ENCODE data around the gene VCX2. TPM values are rescaled to one million over a fixed set of nuclear protein-coding genes. Genes with fewer than 3 reads are reported as not detected.
"Not testable (repeated sequence)": the region's sequence is repeated elsewhere in the genome, so short reads cannot be mapped to it uniquely, and the experiment has no call there.

The VCX2 gene
- total and polyA plus RNA-seq, 2 experiments from 2014 or later = not detected

DNA sequence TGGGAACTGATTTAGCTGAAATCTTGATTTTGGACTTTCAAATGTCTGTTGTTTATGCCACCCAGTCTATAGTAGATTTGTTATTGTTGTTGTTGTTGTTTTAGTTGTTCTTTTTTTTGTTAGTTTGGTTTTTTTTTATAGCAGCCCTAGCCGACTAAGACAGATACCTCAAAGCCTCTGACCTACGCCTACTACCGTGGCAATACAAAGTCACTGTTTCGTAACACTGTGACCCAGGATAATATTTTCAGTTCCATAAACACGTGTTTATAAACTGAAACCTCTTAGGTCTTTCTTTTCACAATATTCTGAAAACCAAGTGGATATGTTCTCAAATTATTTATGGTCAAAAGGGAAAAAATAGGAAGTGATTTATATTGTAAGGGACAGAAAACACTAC lies 32.8 kb downstream of the VCX2 start:
- Histone ChIP-seq H4K20me1 (ENCODE audit: insufficient read depth) (no peaks in the 10 kb centered on the region), H2AFZ (no peak overlapping the region), H3K4me3 (no peak overlapping the region), H3K9me3 (ENCODE audit: low read depth) (no peaks in the 10 kb centered on the region), H3K36me3 (ENCODE audit: low read depth) (no peaks in the 10 kb centered on the region), H3K27me3 (replicated peaks; ENCODE audit: insufficient read depth) (no peaks in the 10 kb centered on the region), H3K4me2 (ENCODE audit: unreplicated experiment) (no peak overlapping the region), H3K79me2 (ENCODE audit: insufficient read depth) (no peaks in the 10 kb centered on the region), H3K9me2 (ENCODE audit: insufficient read depth) (no peaks in the 10 kb centered on the region), H3F3A (ENCODE audit: insufficient read depth) (no peaks in the 10 kb centered on the region), H3K27ac (no peak overlapping the region), H3K9ac (no peak overlapping the region), H3K4me1 (ENCODE audit: insufficient read depth) (no peaks in the 10 kb centered on the region)
- DNase-seq = no peak
- TF ChIP-seq EZH2 (IDR thresholded peaks at IDR 0.05; ENCODE audit: insufficient read depth, poor library complexity, severe bottlenecking) = no peak
- no peak for TF ChIP-seq EZH2phosphoT487 (IDR thresholded peaks at IDR 0.05; ENCODE audit: insufficient read depth, low read depth)
- in situ Hi-C loops (cut with MboI) = no loop called here
- 46 to 47% methylated on average over 5 of the region's 5 CpGs for whole genome bisulfite sequencing, 2 experiments (ENCODE audit: low coverage in 1 of 2, low lambda C conversion rate in 2 of 2, missing lambda C conversion rate in 2 of 2)

- Histone ChIP-seq H3K27ac (no peak overlapping the region), H3K36me3 (ENCODE audit: low read depth) (no peaks in the 10 kb centered on the region), H3K4me3 (no peak overlapping the region), H3K9ac (no peak overlapping the region), H2AFZ (no peak overlapping the region), H3F3A (ENCODE audit: insufficient read depth) (no peaks in the 10 kb centered on the region), H3K9me3 (ENCODE audit: low read depth) (no peaks in the 10 kb centered on the region), H3K4me1 (ENCODE audit: insufficient read depth) (no peaks in the 10 kb centered on the region), H3K9me2 (ENCODE audit: insufficient read depth) (no peaks in the 10 kb centered on the region), H3K79me2 (ENCODE audit: insufficient read depth) (no peaks in the 10 kb centered on the region), H3K4me2 (ENCODE audit: unreplicated experiment) (no peak overlapping the region), H3K27me3 (replicated peaks; ENCODE audit: insufficient read depth) (no peaks in the 10 kb centered on the region), H4K20me1 (ENCODE audit: insufficient read depth) (no peaks in the 10 kb centered on the region)
- TF ChIP-seq EZH2 (IDR thresholded peaks at IDR 0.05; ENCODE audit: insufficient read depth, poor library complexity, severe bottlenecking) = no peak
- no peak for TF ChIP-seq EZH2phosphoT487 (IDR thresholded peaks at IDR 0.05; ENCODE audit: insufficient read depth, low read depth)
- no peak for DNase-seq
- in situ Hi-C loops (cut with MboI) = no loop called here
- WGBS, 2 experiments (ENCODE audit: low coverage in 1 of 2, low lambda C conversion rate in 2 of 2, missing lambda C conversion rate in 2 of 2) = 28 to 47% methylated on average over 3 of the region's 3 CpGs
Observed at GRCh38 chrX:8126648-8127047, 44.4 kb downstream of the VCX2 start.

DNA sequence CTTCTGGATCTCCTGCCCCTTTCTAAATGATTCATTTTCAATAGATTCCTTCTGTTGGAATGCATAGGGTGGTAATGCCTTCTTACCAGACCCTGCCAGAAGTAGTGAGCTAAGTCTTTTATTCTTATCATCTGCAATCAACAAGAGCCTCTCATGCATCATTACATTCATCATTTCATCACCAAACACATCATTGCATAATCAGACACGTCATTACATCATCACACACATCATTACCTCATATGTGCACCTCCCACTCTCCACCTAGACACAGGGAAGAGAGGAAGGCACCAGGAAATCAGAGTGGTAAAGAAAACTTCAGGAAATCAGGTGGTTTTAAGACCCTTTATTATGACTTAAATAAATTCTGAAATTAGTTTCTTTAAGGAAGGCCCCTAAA lies 45.0 kb downstream of the VCX2 start:
- Histone ChIP-seq H3K4me1 (ENCODE audit: insufficient read depth) (no peaks in the 10 kb centered on the region), H3F3A (ENCODE audit: insufficient read depth) (no peaks in the 10 kb centered on the region), H3K4me2 (ENCODE audit: unreplicated experiment) (no peak overlapping the region), H3K36me3 (ENCODE audit: low read depth) (no peaks in the 10 kb centered on the region), H4K20me1 (ENCODE audit: insufficient read depth) (no peaks in the 10 kb centered on the region), H3K9ac (no peak overlapping the region), H3K9me3 (ENCODE audit: low read depth) (no peaks in the 10 kb centered on the region), H3K27me3 (replicated peaks; ENCODE audit: insufficient read depth) (no peaks in the 10 kb centered on the region), H3K79me2 (ENCODE audit: insufficient read depth) (no peaks in the 10 kb centered on the region), H2AFZ (no peak overlapping the region), H3K27ac (no peak overlapping the region), H3K9me2 (ENCODE audit: insufficient read depth) (no peaks in the 10 kb centered on the region), H3K4me3 (no peak overlapping the region)
- no peak for DNase-seq
- WGBS, 2 experiments (ENCODE audit: low coverage in 1 of 2, low lambda C conversion rate in 2 of 2, missing lambda C conversion rate in 2 of 2) = 5 to 20% methylated on average over 1 of the region's 1 CpG
- in situ Hi-C loops (cut with MboI) = no loop called here
- no peak for TF ChIP-seq EZH2phosphoT487 (IDR thresholded peaks at IDR 0.05; ENCODE audit: insufficient read depth, low read depth)
- TF ChIP-seq EZH2 (IDR thresholded peaks at IDR 0.05; ENCODE audit: insufficient read depth, poor library complexity, severe bottlenecking) = no peak

DNA sequence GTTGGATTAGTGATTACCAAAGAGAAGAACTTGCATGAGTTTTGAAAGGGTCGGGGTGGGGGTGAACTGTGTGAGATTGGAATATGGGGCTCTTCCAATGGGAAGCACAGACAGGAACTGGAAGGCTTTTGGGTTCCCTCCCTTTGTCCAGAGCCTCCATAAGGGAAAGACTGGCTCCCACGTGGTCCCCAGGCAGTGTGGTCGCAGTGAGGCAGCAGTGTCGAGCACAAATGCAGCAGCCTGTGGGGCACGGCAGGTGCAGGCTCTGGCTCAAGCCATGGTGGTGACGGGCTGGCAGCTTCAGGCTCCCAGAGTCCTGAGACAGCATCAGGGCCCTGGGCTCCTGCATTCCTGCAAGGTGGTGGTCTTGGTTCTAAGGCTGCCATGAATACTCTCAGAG lies 45.5 kb downstream of the VCX2 start:
- H3K9ac ChIP-seq = no peak overlapping the region
- DNase-seq = no peak
- no peaks in the 10 kb centered on the region for H3K36me3 ChIP-seq (ENCODE audit: low read depth)
- 18 to 40% methylated on average over 2 to 3 of the region's 6 CpGs for WGBS, 2 experiments (ENCODE audit: low coverage in 1 of 2, low lambda C conversion rate in 2 of 2, missing lambda C conversion rate in 2 of 2)
- no peaks in the 10 kb centered on the region for H3K79me2 ChIP-seq (ENCODE audit: insufficient read depth)
- H3K9me3 ChIP-seq (ENCODE audit: low read depth) = no peaks in the 10 kb centered on the region
- no peaks in the 10 kb centered on the region for H3K27me3 ChIP-seq (replicated peaks; ENCODE audit: insufficient read depth)
- H3K4me1 ChIP-seq (ENCODE audit: insufficient read depth) = no peaks in the 10 kb centered on the region
- no peak overlapping the region for H3K4me2 ChIP-seq (ENCODE audit: unreplicated experiment)
- H4K20me1 ChIP-seq (ENCODE audit: insufficient read depth) = no peaks in the 10 kb centered on the region
- H3K27ac ChIP-seq = no peak overlapping the region
- in situ Hi-C loops (cut with MboI) = no loop called here
- no peaks in the 10 kb centered on the region for H3F3A ChIP-seq (ENCODE audit: insufficient read depth)
- no peak overlapping the region for H2AFZ ChIP-seq
- no peaks in the 10 kb centered on the region for H3K9me2 ChIP-seq (ENCODE audit: insufficient read depth)
- no peak for TF ChIP-seq EZH2 (IDR thresholded peaks at IDR 0.05; ENCODE audit: insufficient read depth, poor library complexity, severe bottlenecking)
- no peak for TF ChIP-seq EZH2phosphoT487 (IDR thresholded peaks at IDR 0.05; ENCODE audit: insufficient read depth, low read depth)
- H3K4me3 ChIP-seq = no peak overlapping the region

DNA sequence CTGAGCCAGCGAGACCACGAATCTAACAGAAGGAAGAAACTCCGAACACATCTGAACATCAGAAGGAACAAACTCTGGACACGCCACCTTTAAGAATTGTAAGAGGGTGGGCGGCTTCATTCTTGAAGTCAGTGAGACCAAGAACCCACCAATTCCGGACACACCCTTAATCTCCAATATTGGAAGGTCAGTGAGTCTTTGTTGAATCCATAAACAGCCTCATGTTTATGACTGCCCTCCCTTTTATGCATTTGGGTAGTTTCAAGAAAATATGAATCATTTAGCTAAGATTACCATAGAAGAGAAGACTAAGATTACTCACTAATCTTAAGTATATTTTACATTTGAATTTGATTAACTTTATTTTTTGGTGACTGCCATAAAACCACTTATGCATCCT lies 48.5 kb downstream of the VCX2 start:
- Histone ChIP-seq H3K4me1 (ENCODE audit: insufficient read depth) (no peaks in the 10 kb centered on the region), H3K4me2 (ENCODE audit: unreplicated experiment) (no peak overlapping the region), H3K27me3 (replicated peaks; ENCODE audit: insufficient read depth) (no peaks in the 10 kb centered on the region), H3K27ac (no peak overlapping the region), H3K9me3 (ENCODE audit: low read depth) (no peaks in the 10 kb centered on the region), H4K20me1 (ENCODE audit: insufficient read depth) (no peaks in the 10 kb centered on the region), H2AFZ (no peak overlapping the region), H3K36me3 (ENCODE audit: low read depth) (no peaks in the 10 kb centered on the region), H3K9ac (no peak overlapping the region), H3K4me3 (no peak overlapping the region), H3K79me2 (ENCODE audit: insufficient read depth) (no peaks in the 10 kb centered on the region), H3K9me2 (ENCODE audit: insufficient read depth) (no peaks in the 10 kb centered on the region), H3F3A (ENCODE audit: insufficient read depth) (no peaks in the 10 kb centered on the region)
- 19 to 21% methylated on average over 6 of the region's 6 CpGs for WGBS, 2 experiments (ENCODE audit: low coverage in 1 of 2, low lambda C conversion rate in 2 of 2, missing lambda C conversion rate in 2 of 2)
- TF ChIP-seq EZH2 (IDR thresholded peaks at IDR 0.05; ENCODE audit: insufficient read depth, poor library complexity, severe bottlenecking) = no peak
- TF ChIP-seq EZH2phosphoT487 (IDR thresholded peaks at IDR 0.05; ENCODE audit: insufficient read depth, low read depth) = no peak
- in situ Hi-C loops (cut with MboI) = no loop called here
- DNase-seq = no peak

DNA sequence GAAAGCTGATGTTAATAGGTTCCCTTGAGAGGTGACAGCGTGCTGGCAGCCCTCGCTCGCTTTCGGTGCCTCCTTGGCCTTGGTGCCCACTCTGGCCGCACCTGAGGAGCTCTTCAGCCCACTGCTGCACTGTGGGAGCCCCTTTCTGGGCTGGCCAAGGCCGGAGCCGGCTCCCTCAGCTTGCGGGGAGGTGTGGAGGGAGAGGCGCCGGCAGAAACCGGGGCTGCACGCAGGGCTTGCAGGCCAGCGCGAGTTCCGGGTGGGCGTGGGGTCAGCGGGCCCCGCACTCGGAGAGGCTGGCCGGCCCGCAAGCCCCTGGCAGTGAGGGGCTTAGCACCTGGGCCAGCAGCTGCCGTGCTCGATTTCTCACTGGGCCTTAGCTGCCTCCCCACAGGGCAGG lies 49.7 kb downstream of the VCX2 start:
- H3K27me3 ChIP-seq (replicated peaks; ENCODE audit: insufficient read depth); DNase-seq; H3K9me2 ChIP-seq (ENCODE audit: insufficient read depth); H3K27ac ChIP-seq; H2AFZ ChIP-seq; H3K4me3 ChIP-seq; H3K9me3 ChIP-seq (ENCODE audit: low read depth); H3K4me2 ChIP-seq (ENCODE audit: unreplicated experiment); H4K20me1 ChIP-seq (ENCODE audit: insufficient read depth); H3K36me3 ChIP-seq (ENCODE audit: low read depth); H3K9ac ChIP-seq; H3K4me1 ChIP-seq (ENCODE audit: insufficient read depth); in situ Hi-C loops (cut with MboI); H3K79me2 ChIP-seq (ENCODE audit: insufficient read depth); H3F3A ChIP-seq (ENCODE audit: insufficient read depth): not testable (repeated sequence)
- 61 to 75% methylated on average over 2 to 20 of the region's 23 CpGs for WGBS, 2 experiments (ENCODE audit: low coverage in 1 of 2, low lambda C conversion rate in 2 of 2, missing lambda C conversion rate in 2 of 2)

All from GM23248 (cell line).